ENCODE results near the gene MEGF6.

DNA sequence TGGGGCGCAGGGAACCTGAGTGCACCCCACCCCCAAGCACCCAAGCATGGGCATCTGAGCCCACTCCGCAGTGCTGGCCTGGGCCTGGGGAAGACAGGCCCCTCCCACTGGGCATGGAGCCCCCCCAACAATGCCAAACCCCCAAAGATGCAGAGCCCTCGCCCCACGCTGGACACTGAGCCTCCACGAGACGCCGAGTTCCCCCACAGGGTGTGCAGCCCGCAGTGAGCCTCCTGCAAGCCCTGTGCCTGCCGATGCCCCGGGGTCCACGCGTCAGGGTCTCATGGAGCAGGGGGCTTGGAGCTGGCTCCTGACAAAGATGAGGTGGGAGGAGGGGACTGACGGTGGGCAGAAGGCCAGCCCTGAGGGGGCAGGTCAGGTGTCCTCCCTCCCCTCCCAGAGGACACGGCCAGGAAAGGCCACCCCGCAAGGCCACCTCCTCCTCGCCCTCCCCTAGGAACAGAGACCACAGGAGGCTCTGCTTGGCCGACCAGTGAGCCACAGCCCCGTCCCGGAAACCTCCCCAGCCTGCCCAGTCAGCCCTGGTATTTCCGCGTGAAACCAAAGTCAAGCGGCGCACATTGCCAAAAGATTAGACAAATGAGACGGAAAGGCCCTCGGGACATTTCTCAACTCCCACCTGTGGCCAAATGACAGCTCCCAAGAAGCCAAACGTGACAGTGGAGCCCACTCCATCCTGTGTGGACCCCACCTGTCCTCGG, 33.4 kb downstream of the MEGF6 start:
- TF ChIP-seq, protein P1, sequence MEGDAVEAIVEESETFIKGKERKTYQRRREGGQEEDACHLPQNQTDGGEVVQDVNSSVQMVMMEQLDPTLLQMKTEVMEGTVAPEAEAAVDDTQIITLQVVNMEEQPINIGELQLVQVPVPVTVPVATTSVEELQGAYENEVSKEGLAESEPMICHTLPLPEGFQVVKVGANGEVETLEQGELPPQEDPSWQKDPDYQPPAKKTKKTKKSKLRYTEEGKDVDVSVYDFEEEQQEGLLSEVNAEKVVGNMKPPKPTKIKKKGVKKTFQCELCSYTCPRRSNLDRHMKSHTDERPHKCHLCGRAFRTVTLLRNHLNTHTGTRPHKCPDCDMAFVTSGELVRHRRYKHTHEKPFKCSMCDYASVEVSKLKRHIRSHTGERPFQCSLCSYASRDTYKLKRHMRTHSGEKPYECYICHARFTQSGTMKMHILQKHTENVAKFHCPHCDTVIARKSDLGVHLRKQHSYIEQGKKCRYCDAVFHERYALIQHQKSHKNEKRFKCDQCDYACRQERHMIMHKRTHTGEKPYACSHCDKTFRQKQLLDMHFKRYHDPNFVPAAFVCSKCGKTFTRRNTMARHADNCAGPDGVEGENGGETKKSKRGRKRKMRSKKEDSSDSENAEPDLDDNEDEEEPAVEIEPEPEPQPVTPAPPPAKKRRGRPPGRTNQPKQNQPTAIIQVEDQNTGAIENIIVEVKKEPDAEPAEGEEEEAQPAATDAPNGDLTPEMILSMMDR (IDR thresholded peaks at IDR 0.05; ENCODE audit: low read depth, low read length) = no peak
- no peak for TF ChIP-seq EZH2phosphoT487 (IDR thresholded peaks at IDR 0.05; ENCODE audit: low read depth)

Data from OCI-LY3 (cell line).